Measurements from ENCODE around the gene FBXO41.

- TF ChIP-seq CTCF (IDR thresholded peaks at IDR 0.05 in 2 of 3, conservative IDR thresholded peaks at IDR 0.05 in 1 of 3; ENCODE audit: insufficient read depth in 2 of 3, low read depth in 1 of 3, low read length in 3 of 3) (no peak), ZBTB1 (CRISPR knock-in tag; IDR thresholded peaks at IDR 0.05; ENCODE audit: borderline replicate concordance, low read depth) (no peak), ATF6 (CRISPR knock-in tag; IDR thresholded peaks at IDR 0.05) (no peak), STAT5B (CRISPR knock-in tag; IDR thresholded peaks at IDR 0.05) (no peak), FOXA1 (IDR thresholded peaks at IDR 0.05; ENCODE audit: borderline replicate concordance) (no peak), ZNF79 (CRISPR knock-in tag; IDR thresholded peaks at IDR 0.05; ENCODE audit: low read depth) (no peak), ZNF316 (IDR thresholded peaks at IDR 0.05) (no peak), KLF6 (CRISPR knock-in tag; IDR thresholded peaks at IDR 0.05; ENCODE audit: borderline replicate concordance) (no peak), RBM39 (optimal IDR thresholded peaks at IDR 0.05; ENCODE audit: low read depth, low read length) (no peak), EZH2 (IDR thresholded peaks at IDR 0.05; ENCODE audit: borderline replicate concordance, low read depth, low read length) (no peak), MYNN (IDR thresholded peaks at IDR 0.05) (no peak), MYNN (CRISPR knock-in tag; IDR thresholded peaks at IDR 0.05) (no peak), TRIM28 (IDR thresholded peaks at IDR 0.05) (no peak), ZFX (CRISPR knock-in tag; IDR thresholded peaks at IDR 0.05) (no peak)
- TF ChIP-seq, protein P1, sequence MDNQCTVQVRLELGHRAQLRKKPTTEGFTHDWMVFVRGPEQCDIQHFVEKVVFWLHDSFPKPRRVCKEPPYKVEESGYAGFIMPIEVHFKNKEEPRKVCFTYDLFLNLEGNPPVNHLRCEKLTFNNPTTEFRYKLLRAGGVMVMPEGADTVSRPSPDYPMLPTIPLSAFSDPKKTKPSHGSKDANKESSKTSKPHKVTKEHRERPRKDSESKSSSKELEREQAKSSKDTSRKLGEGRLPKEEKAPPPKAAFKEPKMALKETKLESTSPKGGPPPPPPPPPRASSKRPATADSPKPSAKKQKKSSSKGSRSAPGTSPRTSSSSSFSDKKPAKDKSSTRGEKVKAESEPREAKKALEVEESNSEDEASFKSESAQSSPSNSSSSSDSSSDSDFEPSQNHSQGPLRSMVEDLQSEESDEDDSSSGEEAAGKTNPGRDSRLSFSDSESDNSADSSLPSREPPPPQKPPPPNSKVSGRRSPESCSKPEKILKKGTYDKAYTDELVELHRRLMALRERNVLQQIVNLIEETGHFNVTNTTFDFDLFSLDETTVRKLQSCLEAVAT (IDR thresholded peaks at IDR 0.05) = no peak
Observed at GRCh38 chr2:73255907-73256617, 28.2 kb downstream of the FBXO41 start.
